ENCODE data around the gene HAND1.

Gene HAND1

GRCh38 chr5:154444556-154445421 is 33.2 kb downstream of the HAND1 start:
- Histone ChIP-seq H3F3A (ENCODE audit: insufficient read depth) (0 out of 2 replicates have a peak, but pooled peaks cover 3% of the 10 kb centered on the region), H4K20me1 (ENCODE audit: low read depth, low read length) (peaks cover 6% of the 10 kb centered on the region; the same call in 1 of the 2 replicates), H3K79me2 (ENCODE audit: insufficient read depth, low read length) (peaks cover 3% of the 10 kb centered on the region; the same call in 1 of the 2 replicates), H3K9me2 (replicated peaks; ENCODE audit: insufficient read depth, low read length) (no peaks in the 10 kb centered on the region), H3K4me2 (ENCODE audit: low read depth, low read length, poor library complexity, severe bottlenecking) (peak overlapping the region; percentile 81), H2AFZ (ENCODE audit: low read depth, low read length, severe bottlenecking) (peak overlapping the region; percentile 72), H3K4me3 (ENCODE audit: insufficient read depth, low read length, poor library complexity, severe bottlenecking) (peak overlapping the region; percentile 91), H3K36me3 (ENCODE audit: low read length) (no peaks in the 10 kb centered on the region), H3K27ac (ENCODE audit: low read depth, low read length) (no peak overlapping the region), H3K9me3 (ENCODE audit: insufficient read depth, low read length) (no peaks in the 10 kb centered on the region), H3K27me3 (ENCODE audit: low read length) (no peaks in the 10 kb centered on the region), H3K9ac (ENCODE audit: low read length) (peak overlapping the region; percentile 67)
- TF ChIP-seq EZH2phosphoT487 (conservative IDR thresholded peaks at IDR 0.05; ENCODE audit: low read length): no peak
- TF ChIP-seq, protein P1, sequence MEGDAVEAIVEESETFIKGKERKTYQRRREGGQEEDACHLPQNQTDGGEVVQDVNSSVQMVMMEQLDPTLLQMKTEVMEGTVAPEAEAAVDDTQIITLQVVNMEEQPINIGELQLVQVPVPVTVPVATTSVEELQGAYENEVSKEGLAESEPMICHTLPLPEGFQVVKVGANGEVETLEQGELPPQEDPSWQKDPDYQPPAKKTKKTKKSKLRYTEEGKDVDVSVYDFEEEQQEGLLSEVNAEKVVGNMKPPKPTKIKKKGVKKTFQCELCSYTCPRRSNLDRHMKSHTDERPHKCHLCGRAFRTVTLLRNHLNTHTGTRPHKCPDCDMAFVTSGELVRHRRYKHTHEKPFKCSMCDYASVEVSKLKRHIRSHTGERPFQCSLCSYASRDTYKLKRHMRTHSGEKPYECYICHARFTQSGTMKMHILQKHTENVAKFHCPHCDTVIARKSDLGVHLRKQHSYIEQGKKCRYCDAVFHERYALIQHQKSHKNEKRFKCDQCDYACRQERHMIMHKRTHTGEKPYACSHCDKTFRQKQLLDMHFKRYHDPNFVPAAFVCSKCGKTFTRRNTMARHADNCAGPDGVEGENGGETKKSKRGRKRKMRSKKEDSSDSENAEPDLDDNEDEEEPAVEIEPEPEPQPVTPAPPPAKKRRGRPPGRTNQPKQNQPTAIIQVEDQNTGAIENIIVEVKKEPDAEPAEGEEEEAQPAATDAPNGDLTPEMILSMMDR (IDR thresholded peaks at IDR 0.05; ENCODE audit: insufficient read depth, low read length, poor library complexity, severe bottlenecking): no peak

DNA sequence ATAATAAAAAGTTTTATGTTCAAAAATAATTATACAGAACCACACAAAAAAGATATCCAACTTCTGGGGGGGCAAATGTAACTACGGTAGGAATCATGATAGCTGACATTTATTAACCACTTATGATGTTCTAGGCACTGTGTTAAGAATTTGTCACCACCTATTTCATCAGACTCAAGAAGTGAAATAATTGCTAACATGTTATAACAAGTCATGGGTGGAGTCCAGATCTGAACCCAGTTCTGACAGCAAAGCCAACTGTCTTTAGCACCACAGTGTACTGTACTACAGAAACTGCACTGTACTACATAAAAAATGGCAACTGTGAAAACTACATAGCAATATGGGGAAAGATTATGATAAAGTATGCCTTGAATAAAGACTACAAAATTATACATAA is 35.2 kb downstream of the HAND1 start:
- Histone ChIP-seq H3K27me3 (ENCODE audit: low read length) (no peaks in the 10 kb centered on the region), H3K9me3 (ENCODE audit: insufficient read depth, low read length) (no peaks in the 10 kb centered on the region), H3K79me2 (ENCODE audit: insufficient read depth, low read length) (peaks cover 3% of the 10 kb centered on the region; the same call in 1 of the 2 replicates), H3K36me3 (ENCODE audit: low read length) (0 out of 2 replicates have a peak, but pooled peaks cover 3% of the 10 kb centered on the region), H3F3A (ENCODE audit: insufficient read depth) (0 out of 2 replicates have a peak, but pooled peaks cover 3% of the 10 kb centered on the region), H3K4me2 (ENCODE audit: low read depth, low read length, poor library complexity, severe bottlenecking) (no peak overlapping the region), H4K20me1 (ENCODE audit: low read depth, low read length) (peaks cover 6% of the 10 kb centered on the region; the same call in 1 of the 2 replicates), H3K4me3 (ENCODE audit: insufficient read depth, low read length, poor library complexity, severe bottlenecking) (no peak overlapping the region), H2AFZ (ENCODE audit: low read depth, low read length, severe bottlenecking) (no peak overlapping the region), H3K9me2 (replicated peaks; ENCODE audit: insufficient read depth, low read length) (no peaks in the 10 kb centered on the region), H3K27ac (ENCODE audit: low read depth, low read length) (no peak overlapping the region), H3K9ac (ENCODE audit: low read length) (no peak overlapping the region)
- TF ChIP-seq EZH2phosphoT487 (conservative IDR thresholded peaks at IDR 0.05; ENCODE audit: low read length): no peak

- H3K9ac ChIP-seq (ENCODE audit: low read length): no peak overlapping the region
Observed at GRCh38 chr5:154440540-154440939, 37.5 kb downstream of the HAND1 start.

More at GRCh38 chr5:154440540-154440939, 37.5 kb downstream of the HAND1 start:
- Histone ChIP-seq H4K20me1 (ENCODE audit: low read depth, low read length) (no peaks in the 10 kb centered on the region), H3K9me3 (ENCODE audit: insufficient read depth, low read length) (no peaks in the 10 kb centered on the region), H3K27ac (ENCODE audit: low read depth, low read length) (no peak overlapping the region), H3K36me3 (ENCODE audit: low read length) (0 out of 2 replicates have a peak, but pooled peaks cover 3% of the 10 kb centered on the region), H3K4me3 (ENCODE audit: insufficient read depth, low read length, poor library complexity, severe bottlenecking) (no peak overlapping the region), H3K27me3 (ENCODE audit: low read length) (no peaks in the 10 kb centered on the region), H3K9me2 (replicated peaks; ENCODE audit: insufficient read depth, low read length) (no peaks in the 10 kb centered on the region), H2AFZ (ENCODE audit: low read depth, low read length, severe bottlenecking) (no peak overlapping the region), H3K4me2 (ENCODE audit: low read depth, low read length, poor library complexity, severe bottlenecking) (no peak overlapping the region), H3K79me2 (ENCODE audit: insufficient read depth, low read length) (no peaks in the 10 kb centered on the region), H3F3A (ENCODE audit: insufficient read depth) (no peaks in the 10 kb centered on the region)
- TF ChIP-seq EZH2phosphoT487 (conservative IDR thresholded peaks at IDR 0.05; ENCODE audit: low read length): no peak
- TF ChIP-seq, protein P1 (IDR thresholded peaks at IDR 0.05; ENCODE audit: insufficient read depth, low read length, poor library complexity, severe bottlenecking): no peak
